H1 (cell line): ENCODE measurements around the gene CMTM5. TPM values are rescaled to one million over a fixed set of nuclear protein-coding genes. Genes with fewer than 3 reads are reported as not detected.
A peak's percentile ranks its signal among the peaks of the same experiment; 100 is the strongest.

Experiments
- CTCF ChIA-PET: fragments of 300-600 bp; sonication (Branson Sonifier 250); formaldehyde crosslinking; loops from one replicate; lab custom pipeline; 2021; ENCODE audit not compliant: partially characterized antibody; lab: Charles Lee
- POLR2A ChIA-PET: fragments of 300-600 bp; sonication (Branson Sonifier 250); formaldehyde crosslinking; loops from one replicate; lab custom pipeline; 2021; ENCODE audit warnings: inconsistent platforms; ENCODE audit not compliant: partially characterized antibody; lab: Charles Lee
- DNase-seq, 2 experiments: peaks; one replicate each; pipeline versions ENCODE4 v3.0.0 to v3.0.0-alpha.2; 2010 to 2022; ENCODE audit warnings: low spot score in 2 of 2, low read depth in 1 of 2, mixed read lengths in 1 of 2
- FAIRE-seq: peaks from 2 replicates; lab custom pipeline; 2011; peaks lifted over from hg19 to GRCh38; lab: Jason Lieb, UNC
- H2AFZ ChIP-seq: 2 replicates; pipeline ENCODE4 v1.8.1; 2012; ENCODE audit warnings: low read length, inconsistent platforms
- H2AK5ac ChIP-seq: 2 replicates; pipeline ENCODE4 v1.6.1; 2013; ENCODE audit warnings: low read depth, low read length
- H2BK120ac ChIP-seq: replicated peaks from 2 replicates; pipeline ENCODE3; 2013; ENCODE audit warnings: low read depth, low read length, inconsistent platforms
- H2BK12ac ChIP-seq: 2 replicates; pipeline ENCODE4 v1.6.1; 2013; ENCODE audit warnings: low read depth, low read length
- H2BK15ac ChIP-seq: 2 replicates; pipeline ENCODE4 v1.6.1; 2013; ENCODE audit warnings: low read length
- H2BK20ac ChIP-seq: 2 replicates; pipeline ENCODE4 v1.6.1; 2013; ENCODE audit warnings: low read length
- H2BK5ac ChIP-seq: 2 replicates; pipeline ENCODE4 v1.6.1; 2013; ENCODE audit warnings: low read depth, low read length
- H3K14ac ChIP-seq: 2 replicates; pipeline ENCODE4 v1.6.1; 2013; ENCODE audit warnings: inconsistent platforms; ENCODE audit not compliant: insufficient read length
- H3K18ac ChIP-seq: 2 replicates; pipeline ENCODE4 v1.6.1; 2013; ENCODE audit warnings: low read length; ENCODE audit errors: extremely low read depth
- H3K23ac ChIP-seq: 2 replicates; pipeline ENCODE4 v1.6.1; 2013; ENCODE audit warnings: inconsistent platforms; ENCODE audit not compliant: insufficient read length
- H3K23me2 ChIP-seq: 2 replicates; pipeline ENCODE4 v1.6.1; 2013; ENCODE audit warnings: low read depth, low read length
- H3K27ac ChIP-seq: 2 replicates; pipeline ENCODE4 v1.6.1; 2011; ENCODE audit warnings: low read depth, low read length, inconsistent platforms
- H3K27me3 ChIP-seq, 4 experiments: replicated peaks in 1 of 4; 1 replicate in 1 of 4; 2 replicates in 3 of 4; pipeline versions ENCODE4 v1.6.1 to v1.8.1; 2011 to 2013; ENCODE audit warnings: low read length in 3 of 4, mild to moderate bottlenecking in 3 of 4, inconsistent platforms in 2 of 4, mixed read lengths in 2 of 4, moderate library complexity in 1 of 4; ENCODE audit not compliant: control insufficient read depth in 3 of 4, insufficient read depth in 3 of 4; ENCODE audit errors: extremely low read depth in 1 of 4
- H3K36me3 ChIP-seq, 4 experiments: 2 replicates each; pipeline versions ENCODE4 v1.6.1 to v1.8.1; 2011 to 2013; ENCODE audit warnings: mild to moderate bottlenecking in 4 of 4, low read length in 3 of 4, moderate library complexity in 2 of 4, control low read depth in 1 of 4, inconsistent platforms in 1 of 4; ENCODE audit not compliant: insufficient read depth in 4 of 4, control insufficient read depth in 2 of 4
- H3K4ac ChIP-seq: replicated peaks from 2 replicates; pipeline ENCODE3; 2013; ENCODE audit warnings: low read length, low read depth, mixed read lengths, inconsistent platforms; ENCODE audit not compliant: insufficient read length
- H3K4me1 ChIP-seq, 4 experiments: replicated peaks in 1 of 4; 1 replicate in 1 of 4; 2 replicates in 3 of 4; pipeline versions ENCODE4 v1.6.1 to v1.8.1; 2011 to 2013; ENCODE audit warnings: low read length in 3 of 4, inconsistent platforms in 2 of 4, mixed read lengths in 1 of 4; ENCODE audit not compliant: insufficient read depth in 4 of 4, control insufficient read depth in 3 of 4
- H3K4me2 ChIP-seq, 2 experiments: 2 replicates each; pipeline versions ENCODE4 v1.6.1 to v1.8.1; 2011 to 2013; ENCODE audit warnings: low read depth in 2 of 2, low read length in 2 of 2, control low read depth in 1 of 2, inconsistent platforms in 1 of 2, mild to moderate bottlenecking in 1 of 2; ENCODE audit not compliant: insufficient read depth in 1 of 2
- H3K4me3 ChIP-seq, 4 experiments: fragments of 200-600, 300-600 bp in 1 of 4; sonication (generic), shearing (Covaris generic), sonication (Bioruptor Twin) in 1 of 4; 2 replicates each; pipeline versions ENCODE4 v1.5.1 to v1.8.1; 2011 to 2016; ENCODE audit warnings: low read length in 4 of 4, low read depth in 3 of 4, control low read depth in 2 of 4, inconsistent platforms in 2 of 4, mild to moderate bottlenecking in 2 of 4, mixed read lengths in 1 of 4, moderate library complexity in 1 of 4; ENCODE audit not compliant: insufficient read depth in 2 of 4; ENCODE audit errors: extremely low read depth in 1 of 4
- H3K56ac ChIP-seq: replicated peaks from 2 replicates; pipeline ENCODE3; 2013; ENCODE audit warnings: low read depth, mild to moderate bottlenecking, mixed read lengths, low read length, inconsistent platforms; ENCODE audit not compliant: insufficient read length
- H3K79me1 ChIP-seq: 2 replicates; pipeline ENCODE4 v1.6.1; 2013; ENCODE audit warnings: low read depth, low read length, control low read depth
- H3K79me2 ChIP-seq, 2 experiments: 2 replicates each; pipeline versions ENCODE4 v1.6.1 to v1.8.1; 2012 to 2013; ENCODE audit warnings: low read length in 2 of 2, mild to moderate bottlenecking in 2 of 2, inconsistent platforms in 1 of 2; ENCODE audit not compliant: insufficient read depth in 2 of 2, control insufficient read depth in 1 of 2
- H3K9ac ChIP-seq, 4 experiments: replicated peaks in 1 of 4; 1 replicate in 1 of 4; 2 replicates in 3 of 4; pipeline versions ENCODE4 v1.6.1 to v1.8.1; 2011 to 2013; ENCODE audit warnings: low read depth in 3 of 4, low read length in 3 of 4, control low read depth in 2 of 4, mild to moderate bottlenecking in 2 of 4, moderate library complexity in 2 of 4, inconsistent platforms in 1 of 4; ENCODE audit errors: extremely low read depth in 1 of 4
- H3K9me3 ChIP-seq, 2 experiments: 2 replicates each; pipeline versions ENCODE4 v1.6.1 to v1.8.1; 2012 to 2013; ENCODE audit warnings: mild to moderate bottlenecking in 2 of 2, moderate library complexity in 2 of 2, control low read depth in 1 of 2, inconsistent platforms in 1 of 2, low read depth in 1 of 2, low read length in 1 of 2, mixed read lengths in 1 of 2; ENCODE audit not compliant: insufficient read depth in 2 of 2
- H4K20me1 ChIP-seq, 2 experiments: replicated peaks in 1 of 2; 2 replicates each; pipeline versions ENCODE3 to v1.8.1; 2011 to 2013; ENCODE audit warnings: inconsistent platforms in 2 of 2, low read length in 2 of 2, mild to moderate bottlenecking in 1 of 2; ENCODE audit not compliant: insufficient read depth in 2 of 2, control insufficient read depth in 1 of 2
- H4K5ac ChIP-seq: 2 replicates; pipeline ENCODE4 v1.6.1; 2013; ENCODE audit warnings: low read length, low read depth, mixed read lengths, inconsistent platforms; ENCODE audit not compliant: insufficient read length
- H4K8ac ChIP-seq: 2 replicates; pipeline ENCODE4 v1.8.0; 2013; ENCODE audit warnings: mild to moderate bottlenecking, moderate library complexity, low read length, inconsistent platforms; ENCODE audit not compliant: insufficient read depth; ENCODE audit errors: extremely low read depth
- H4K91ac ChIP-seq: replicated peaks from 2 replicates; pipeline ENCODE3; 2013; ENCODE audit warnings: low read length, mixed read lengths, inconsistent platforms; ENCODE audit not compliant: insufficient read length
- FOSL1 ChIP-seq: IDR thresholded peaks from 2 replicates; pipeline ENCODE4 v1.6.1; 2011; ENCODE audit warnings: mild to moderate bottlenecking, low read depth, low read length, moderate library complexity; ENCODE audit not compliant: insufficient read depth
- JUN ChIP-seq: IDR thresholded peaks from 2 replicates; pipeline ENCODE4 v1.6.1; 2011; ENCODE audit warnings: low read depth, mild to moderate bottlenecking, improper control_type of control experiment, low read length
- RFX5 ChIP-seq: IDR thresholded peaks from 2 replicates; pipeline ENCODE4 v1.6.1; 2011; ENCODE audit warnings: low read depth, low read length, improper control_type of control experiment, borderline replicate concordance
- SAP30 ChIP-seq: fragments of 300-600 bp; sonication (generic); IDR thresholded peaks from 2 replicates; pipeline ENCODE4 v1.7.1; 2012; ENCODE audit warnings: low read length, moderate library complexity, mild to moderate bottlenecking, inconsistent platforms; ENCODE audit not compliant: insufficient read depth, insufficient replicate concordance
- SRF ChIP-seq: IDR thresholded peaks from 2 replicates; pipeline ENCODE4 v1.6.1; 2011; ENCODE audit warnings: mild to moderate bottlenecking, low read depth, low read length, moderate library complexity
- WGBS, 2 experiments: shearing (Covaris generic) in 1 of 2; methylation state at CpG; one replicate each; pipeline versions ENCODE4 v1.1.6 to v1.1.7; 2013 to 2015; ENCODE audit warnings: low lambda C conversion rate in 2 of 2, mixed read lengths in 2 of 2, inconsistent platforms in 1 of 2, low coverage in 1 of 2, missing lambda C conversion rate in 1 of 2; ENCODE audit not compliant: insufficient replicate concordance in 2 of 2, insufficient coverage in 1 of 2, insufficient read length in 1 of 2; ENCODE audit errors: extremely low coverage in 1 of 2, missing lambda C conversion rate in 1 of 2; 5-methylcytosine and 5-hydroxymethylcytosine counted together
- polyA plus RNA-seq, 7 experiments: library from polyadenylated mRNA; depleted of rRNA in 3 of 7; stranded (reverse) in 5 of 7; unstranded in 2 of 7; fragments of >200 nt in 5 of 7; fragments of 200-250 nt in 2 of 7; gene quantifications; 1 replicate in 5 of 7; 2 replicates in 1 of 7; 4 replicates in 1 of 7; pipeline versions ENCODE4 v1.2.1 to v1.2.3, GENCODE V29; 2011 to 2013; ENCODE audit warnings: missing spikeins in 2 of 7, mixed read lengths in 2 of 7
- total RNA-seq: library from RNA; stranded (reverse); fragmentation: NEBNext Ultra II Directional; extraction: Animal tissue kit (Norgen Biotek cat#: 25700); gene quantifications from 2 replicates; pipeline ENCODE4 v1.2.1, GENCODE V29; 2021

CMTM5 gene
- total and polyA plus RNA-seq, 2 of the 8 experiments (the other 6 are each of a cell fraction or from before 2014, with no cell fraction given), result 2.1 TPM; not detected in 1

DNA sequence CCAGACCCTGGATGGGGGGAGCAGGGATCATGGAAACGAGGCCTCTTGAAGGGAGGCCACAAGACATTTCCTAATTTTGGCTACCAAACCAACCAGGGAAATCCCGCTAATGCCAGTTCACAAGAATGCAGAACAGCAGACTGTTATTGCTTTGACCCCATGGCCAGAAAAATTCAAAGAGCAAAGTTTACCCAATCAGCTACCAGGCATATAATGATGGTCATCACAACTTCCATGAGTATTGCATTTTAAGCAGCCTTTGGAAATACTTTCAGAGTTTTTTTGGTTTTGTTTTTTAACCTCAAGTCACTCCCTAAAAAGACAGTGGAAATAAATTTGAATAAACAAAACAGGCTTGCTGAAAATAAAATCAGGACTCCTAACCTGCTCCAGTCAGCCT, 4.3 kb upstream of the CMTM5 start, which contains the start of gene IL25:
Gene IL25, plus strand, starts transcription at position 301 of the 400 bp plus-strand sequence.
- DNase-seq, result no peak
- H2BK15ac ChIP-seq, result no peak within 1 kb of the TSS
- H3K9ac ChIP-seq, result no peak within 1 kb of the TSS
- H3K23me2 ChIP-seq, result no peaks in the 10 kb centered on the region
- H2AFZ ChIP-seq, result no peak within 1 kb of the TSS
- H2BK120ac ChIP-seq, result no peak within 1 kb of the TSS
- no peak within 1 kb of the TSS for H3K56ac ChIP-seq
- no peak within 1 kb of the TSS for H3K4me2 ChIP-seq
- no peak within 1 kb of the TSS for H2BK5ac ChIP-seq
- peaks cover 0 to 10% (median 3%) of the 10 kb centered on the region in 4 experiments; a peak in 3 of 7 replicates for H3K4me1 ChIP-seq
- H2AK5ac ChIP-seq, result no peak within 1 kb of the TSS
- no peak within 1 kb of the TSS for H4K91ac ChIP-seq
- H3K36me3 ChIP-seq, result no peaks in the 10 kb centered on the region
- H3K4ac ChIP-seq, result no peak within 1 kb of the TSS
- H3K79me1 ChIP-seq, result no peaks in the 10 kb centered on the region
- no peak within 1 kb of the TSS for H2BK20ac ChIP-seq
- no peaks in the 10 kb centered on the region for H4K20me1 ChIP-seq
- no peak within 1 kb of the TSS for H3K4me3 ChIP-seq
- TF ChIP-seq RFX5, result no peak
- no peak for TF ChIP-seq SRF
- TF ChIP-seq JUN, result no peak
- TF ChIP-seq SAP30, result no peak
- no peak for TF ChIP-seq FOSL1
- TF ChIP-seq, all 59 proteins: peak for 0
- Histone ChIP-seq H3K27ac (no peak within 1 kb of the TSS), H3K79me2 (no peaks in the 10 kb centered on the region), H4K5ac (no peak within 1 kb of the TSS), H3K14ac (no peak within 1 kb of the TSS), H2BK12ac (0 out of 2 replicates have a peak within 1 kb of the TSS, but pooled peaks have one; percentile 23), H3K9me3 (no peaks in the 10 kb centered on the region), H3K23ac (no peak within 1 kb of the TSS), H3K18ac (no peak within 1 kb of the TSS), H3K27me3 (peaks cover 0 to 21% (median 13%) of the 10 kb centered on the region in 4 experiments; a peak in 6 of 7 replicates), H4K8ac (no peak within 1 kb of the TSS)
- WGBS, 2 experiments, result 80% methylated on average over 2 of the region's 2 CpGs; no CpG with 5 or more reads in 1 of the 2 experiments
- no peak for FAIRE-seq
- ChIA-PET CTCF (interaction anchor here (0.6 to 15.0 kb wide), 2 partner anchors 11 to 78 kb away, joined by 4 to 333 read pairs; partner anchors contain the start of genes EFS and SLC22A17), POLR2A (interaction anchor here (1.2 kb wide), 1 partner anchor 10 kb away, joined by 3 read pairs; no protein-coding TSS in a partner anchor)
